ENCODE data around the gene C1orf87. TPM values are rescaled to one million over a fixed set of nuclear protein-coding genes. Genes with fewer than 3 reads are reported as not detected.

C1orf87 gene
- total and polyA plus RNA-seq, 4 donors = not detected

DNA sequence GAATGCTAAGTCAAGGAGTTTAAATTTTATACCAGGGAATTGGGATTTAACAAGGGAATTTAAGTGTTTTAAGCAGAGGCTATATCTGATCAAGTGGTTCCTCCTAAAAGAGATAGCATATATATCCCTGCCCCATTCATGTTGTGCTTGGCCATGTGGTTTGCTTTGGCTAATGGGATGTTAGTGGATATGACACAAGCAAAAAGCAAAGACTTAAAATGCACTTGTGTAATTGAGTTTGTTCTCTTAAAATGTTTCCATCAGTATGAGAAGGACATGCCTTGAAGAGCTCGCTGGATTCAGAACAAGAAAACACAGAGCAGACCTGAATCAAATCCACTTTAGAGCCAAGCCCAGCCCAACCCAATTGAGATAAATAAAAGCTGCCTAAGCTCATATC lies 22.4 kb downstream of the C1orf87 start:
- DNase-seq (ENCODE audit: low spot score) = no peak
- TF ChIP-seq GABPA (IDR thresholded peaks at IDR 0.05 in 1 of 2, conservative IDR thresholded peaks at IDR 0.05 in 1 of 2) (no peak), NR2F2 (IDR thresholded peaks at IDR 0.05) (no peak), HNF4A (conservative IDR thresholded peaks at IDR 0.05) (no peak)
- TF ChIP-seq, protein P1, sequence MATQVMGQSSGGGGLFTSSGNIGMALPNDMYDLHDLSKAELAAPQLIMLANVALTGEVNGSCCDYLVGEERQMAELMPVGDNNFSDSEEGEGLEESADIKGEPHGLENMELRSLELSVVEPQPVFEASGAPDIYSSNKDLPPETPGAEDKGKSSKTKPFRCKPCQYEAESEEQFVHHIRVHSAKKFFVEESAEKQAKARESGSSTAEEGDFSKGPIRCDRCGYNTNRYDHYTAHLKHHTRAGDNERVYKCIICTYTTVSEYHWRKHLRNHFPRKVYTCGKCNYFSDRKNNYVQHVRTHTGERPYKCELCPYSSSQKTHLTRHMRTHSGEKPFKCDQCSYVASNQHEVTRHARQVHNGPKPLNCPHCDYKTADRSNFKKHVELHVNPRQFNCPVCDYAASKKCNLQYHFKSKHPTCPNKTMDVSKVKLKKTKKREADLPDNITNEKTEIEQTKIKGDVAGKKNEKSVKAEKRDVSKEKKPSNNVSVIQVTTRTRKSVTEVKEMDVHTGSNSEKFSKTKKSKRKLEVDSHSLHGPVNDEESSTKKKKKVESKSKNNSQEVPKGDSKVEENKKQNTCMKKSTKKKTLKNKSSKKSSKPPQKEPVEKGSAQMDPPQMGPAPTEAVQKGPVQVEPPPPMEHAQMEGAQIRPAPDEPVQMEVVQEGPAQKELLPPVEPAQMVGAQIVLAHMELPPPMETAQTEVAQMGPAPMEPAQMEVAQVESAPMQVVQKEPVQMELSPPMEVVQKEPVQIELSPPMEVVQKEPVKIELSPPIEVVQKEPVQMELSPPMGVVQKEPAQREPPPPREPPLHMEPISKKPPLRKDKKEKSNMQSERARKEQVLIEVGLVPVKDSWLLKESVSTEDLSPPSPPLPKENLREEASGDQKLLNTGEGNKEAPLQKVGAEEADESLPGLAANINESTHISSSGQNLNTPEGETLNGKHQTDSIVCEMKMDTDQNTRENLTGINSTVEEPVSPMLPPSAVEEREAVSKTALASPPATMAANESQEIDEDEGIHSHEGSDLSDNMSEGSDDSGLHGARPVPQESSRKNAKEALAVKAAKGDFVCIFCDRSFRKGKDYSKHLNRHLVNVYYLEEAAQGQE (IDR thresholded peaks at IDR 0.05) = no peak
- Histone ChIP-seq H3K9me3 (ENCODE audit: control insufficient read depth in 4 of 4, low read length in 3 of 4) (peaks cover 0 to 7% (median 4%) of the 10 kb centered on the region in 4 donors), H3K27me3 (ENCODE audit: control insufficient read depth in 4 of 4, insufficient read depth in 4 of 4, low read length in 3 of 4) (no peaks in the 10 kb centered on the region), H3K9ac (ENCODE audit: low read depth in 1 of 2, low read length in 2 of 2) (no peak overlapping the region), H3K27ac (ENCODE audit: low read depth in 1 of 2, low read length in 2 of 2) (no peak overlapping the region), H3K4me3 (ENCODE audit: low read depth in 1 of 3, low read length in 3 of 3) (no peak overlapping the region), H3K36me3 (ENCODE audit: control insufficient read depth in 4 of 4, insufficient read depth in 3 of 4, low read depth in 1 of 4, low read length in 3 of 4) (no peaks in the 10 kb centered on the region), H3K4me1 (ENCODE audit: control insufficient read depth in 4 of 4, insufficient read depth in 4 of 4, low read length in 3 of 4) (no peaks in the 10 kb centered on the region)
- WGBS = 87% methylated on average over 1 of the region's 1 CpG

DNA sequence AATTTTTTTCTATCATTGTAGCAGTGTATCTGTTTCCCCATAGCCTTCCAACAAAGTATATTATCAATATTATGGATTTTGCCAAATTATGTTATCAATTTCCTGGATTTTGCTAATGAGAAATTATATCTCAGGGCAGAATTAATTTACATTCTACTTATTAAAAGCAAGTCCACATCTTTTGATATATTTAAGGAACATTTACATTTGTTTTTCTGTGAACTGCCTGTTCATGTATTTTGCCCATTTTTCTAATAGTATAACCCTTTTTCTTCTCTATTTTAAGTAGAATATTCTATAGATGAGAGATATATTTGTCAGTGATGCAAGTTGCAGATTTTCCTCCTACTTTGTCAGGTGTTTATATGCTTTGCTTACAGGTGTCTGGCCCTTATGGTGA lies 24.4 kb downstream of the C1orf87 start:
- Histone ChIP-seq H3K27ac (ENCODE audit: low read depth in 1 of 2, low read length in 2 of 2) (no peak overlapping the region), H3K27me3 (ENCODE audit: control insufficient read depth in 4 of 4, insufficient read depth in 4 of 4, low read length in 3 of 4) (no peaks in the 10 kb centered on the region), H3K4me3 (ENCODE audit: low read depth in 1 of 3, low read length in 3 of 3) (no peak overlapping the region), H3K36me3 (ENCODE audit: control insufficient read depth in 4 of 4, insufficient read depth in 3 of 4, low read depth in 1 of 4, low read length in 3 of 4) (no peaks in the 10 kb centered on the region), H3K4me1 (ENCODE audit: control insufficient read depth in 4 of 4, insufficient read depth in 4 of 4, low read length in 3 of 4) (no peaks in the 10 kb centered on the region), H3K9me3 (ENCODE audit: control insufficient read depth in 4 of 4, low read length in 3 of 4) (peaks cover 0 to 7% (median 4%) of the 10 kb centered on the region in 4 donors), H3K9ac (ENCODE audit: low read depth in 1 of 2, low read length in 2 of 2) (no peak overlapping the region)
- no peak for DNase-seq (ENCODE audit: low spot score)
- no peak for TF ChIP-seq GABPA (IDR thresholded peaks at IDR 0.05 in 1 of 2, conservative IDR thresholded peaks at IDR 0.05 in 1 of 2)
- no peak for TF ChIP-seq RXRA (IDR thresholded peaks at IDR 0.05)
- no peak for TF ChIP-seq ATF3 (IDR thresholded peaks at IDR 0.05)
- TF ChIP-seq FOXA1 (IDR thresholded peaks at IDR 0.05) = no peak
- TF ChIP-seq SP1 (IDR thresholded peaks at IDR 0.05) = no peak
- no peak for TF ChIP-seq FOXA2 (IDR thresholded peaks at IDR 0.05)
- TF ChIP-seq, protein P1 (IDR thresholded peaks at IDR 0.05) = no peak
- TF ChIP-seq RAD21 (IDR thresholded peaks at IDR 0.05) = no peak

GRCh38 chr1:60044881-60045280 lies 28.7 kb downstream of the C1orf87 start:
- H3K27me3 ChIP-seq (ENCODE audit: control insufficient read depth in 4 of 4, insufficient read depth in 4 of 4, low read length in 3 of 4) = no peaks in the 10 kb centered on the region
- TF ChIP-seq SP1 (IDR thresholded peaks at IDR 0.05) = no peak
- TF ChIP-seq RXRA (IDR thresholded peaks at IDR 0.05) = no peak
- no peak for TF ChIP-seq FOXA1 (IDR thresholded peaks at IDR 0.05)
- no peak for TF ChIP-seq GABPA (IDR thresholded peaks at IDR 0.05 in 1 of 2, conservative IDR thresholded peaks at IDR 0.05 in 1 of 2)
- TF ChIP-seq JUND (IDR thresholded peaks at IDR 0.05) = no peak
- TF ChIP-seq RAD21 (IDR thresholded peaks at IDR 0.05) = no peak
- TF ChIP-seq MAX (IDR thresholded peaks at IDR 0.05) = no peak
- TF ChIP-seq, protein P1 (IDR thresholded peaks at IDR 0.05) = no peak
- TF ChIP-seq HNF4G (IDR thresholded peaks at IDR 0.05) = no peak
- no peak for TF ChIP-seq YY1 (IDR thresholded peaks at IDR 0.05)
- H3K4me3 ChIP-seq (ENCODE audit: low read depth in 1 of 3, low read length in 3 of 3) = no peak overlapping the region

More at GRCh38 chr1:60044881-60045280, 28.7 kb downstream of the C1orf87 start:
- Histone ChIP-seq H3K27ac (ENCODE audit: low read depth in 1 of 2, low read length in 2 of 2) (no peak overlapping the region), H3K9ac (ENCODE audit: low read depth in 1 of 2, low read length in 2 of 2) (no peak overlapping the region), H3K4me1 (ENCODE audit: control insufficient read depth in 4 of 4, insufficient read depth in 4 of 4, low read length in 3 of 4) (no peaks in the 10 kb centered on the region), H3K9me3 (ENCODE audit: control insufficient read depth in 4 of 4, low read length in 3 of 4) (peaks cover 0 to 5% (median under 1%) of the 10 kb centered on the region in 4 donors), H3K36me3 (ENCODE audit: control insufficient read depth in 4 of 4, insufficient read depth in 3 of 4, low read depth in 1 of 4, low read length in 3 of 4) (no peaks in the 10 kb centered on the region)
- DNase-seq (ENCODE audit: low spot score) = no peak
